Spleen (tissue), 7 donors: ENCODE results near the gene CTXN1.
A peak's percentile ranks its signal among the peaks of the same experiment; 100 is the strongest.

ENCODE experiments used
- POLR2A ChIP-seq, 3 donors: fragments of 450-650 bp; IDR thresholded peaks; one replicate each; pipeline ENCODE4 v1.5.1; 2017; ENCODE audit warnings: antibody characterized with exemption in 3 of 3, mild to moderate bottlenecking in 1 of 3
- POLR2AphosphoS5 ChIP-seq, 3 donors: sonication (generic); formaldehyde crosslinking; IDR thresholded peaks; one replicate each; pipeline ENCODE4 v1.5.1; 2017; ENCODE audit warnings: antibody characterized with exemption in 3 of 3
- TF ChIP-seq, protein P1 (sequence below), 11 experiments: fragments of 200-600 bp in 7 of 11; fragments of 450-650 bp in 4 of 11; sonication (generic) in 4 of 11; IDR thresholded peaks in 8 of 11; conservative IDR thresholded peaks in 3 of 11; 1 replicate in 7 of 11; 2 replicates in 4 of 11; pipeline versions ENCODE4 v1.4.0 to v1.8.0; 2016 to 2021; ENCODE audit warnings: antibody characterized with exemption in 11 of 11, inconsistent platforms in 4 of 11, mild to moderate bottlenecking in 1 of 11
- donor health status: DM: no; HTN: no; CAD: no; lungs with moderate emphysema.
- donor health status: DM: no; HTN: no; CAD: no.
- donor health status: DM: no; HTN: no; CAD: no.

DNA sequence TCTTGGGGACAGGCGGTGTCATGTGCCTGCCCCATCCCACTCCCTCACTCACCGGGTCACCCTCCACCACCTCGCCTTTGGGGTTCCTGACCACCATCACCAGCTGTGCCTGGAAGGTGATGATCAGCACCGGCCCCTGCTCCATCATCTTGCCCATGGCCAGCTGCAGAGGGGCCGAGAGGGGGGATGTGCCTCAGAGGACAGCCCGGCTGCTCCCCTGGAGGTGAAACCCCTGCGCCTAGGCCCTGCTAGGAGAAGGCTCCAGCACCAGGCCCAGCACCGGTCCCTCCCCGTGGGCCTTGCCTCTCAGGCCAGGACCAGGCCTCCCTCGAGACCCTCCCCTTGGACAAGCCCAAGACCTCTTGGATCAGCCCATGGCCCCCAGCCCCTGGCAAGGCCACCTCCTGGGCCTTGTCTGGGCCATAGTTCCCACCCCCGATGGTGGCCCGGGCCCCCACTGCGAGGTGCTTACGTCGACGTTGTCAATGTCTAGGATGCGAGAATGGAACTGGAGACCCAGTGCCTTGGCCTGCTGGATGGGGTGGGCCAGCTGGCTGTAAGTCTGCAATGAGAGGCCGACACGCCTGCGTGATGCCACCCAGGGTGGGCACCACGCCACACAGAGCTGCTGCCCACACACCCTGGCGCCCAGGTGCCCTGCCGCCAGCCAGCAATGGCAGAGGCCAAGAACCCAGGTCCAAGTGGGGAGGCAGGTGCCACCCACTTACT lies 1.8 kb upstream of the CTXN1 start:
- TF ChIP-seq, protein P1, sequence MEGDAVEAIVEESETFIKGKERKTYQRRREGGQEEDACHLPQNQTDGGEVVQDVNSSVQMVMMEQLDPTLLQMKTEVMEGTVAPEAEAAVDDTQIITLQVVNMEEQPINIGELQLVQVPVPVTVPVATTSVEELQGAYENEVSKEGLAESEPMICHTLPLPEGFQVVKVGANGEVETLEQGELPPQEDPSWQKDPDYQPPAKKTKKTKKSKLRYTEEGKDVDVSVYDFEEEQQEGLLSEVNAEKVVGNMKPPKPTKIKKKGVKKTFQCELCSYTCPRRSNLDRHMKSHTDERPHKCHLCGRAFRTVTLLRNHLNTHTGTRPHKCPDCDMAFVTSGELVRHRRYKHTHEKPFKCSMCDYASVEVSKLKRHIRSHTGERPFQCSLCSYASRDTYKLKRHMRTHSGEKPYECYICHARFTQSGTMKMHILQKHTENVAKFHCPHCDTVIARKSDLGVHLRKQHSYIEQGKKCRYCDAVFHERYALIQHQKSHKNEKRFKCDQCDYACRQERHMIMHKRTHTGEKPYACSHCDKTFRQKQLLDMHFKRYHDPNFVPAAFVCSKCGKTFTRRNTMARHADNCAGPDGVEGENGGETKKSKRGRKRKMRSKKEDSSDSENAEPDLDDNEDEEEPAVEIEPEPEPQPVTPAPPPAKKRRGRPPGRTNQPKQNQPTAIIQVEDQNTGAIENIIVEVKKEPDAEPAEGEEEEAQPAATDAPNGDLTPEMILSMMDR (IDR thresholded peaks at IDR 0.05 in 8 of 11, conservative IDR thresholded peaks at IDR 0.05 in 3 of 11), result no peak
- TF ChIP-seq POLR2A (IDR thresholded peaks at IDR 0.05), result no peak
- peak in 2 of 3 donors; percentile 31 to 65 for TF ChIP-seq POLR2AphosphoS5 (IDR thresholded peaks at IDR 0.05)
